Mammary microvascular endothelial cell (primary cell): ENCODE results near the gene ZDHHC15. TPM values are rescaled to one million over a fixed set of nuclear protein-coding genes. Genes with fewer than 3 reads are reported as not detected.

Source experiments
- total RNA-seq: library from RNA; depleted of rRNA; stranded (reverse); fragments of >200 nt; gene quantifications from 2 replicates; pipeline ENCODE4 v1.2.3, GENCODE V29; 2015

The ZDHHC15 gene
- total RNA-seq, result not detected in 2 replicates

GRCh38 chrX:75522565-75523431 lies at the start of gene ZDHHC15:
Gene ZDHHC15 (minus strand): TSS chrX:75523037. CDS start chrX:75523024, 13 bp downstream.

Other genes starting within 250 kb of the ZDHHC15 start
- gene UPRT, start 249.0 kb downstream of the ZDHHC15 start, total RNA-seq, result 9.2 and 11.3 TPM in 2 replicates